HG02970 (cell line): ENCODE measurements around the gene HOXD8.

Experiments used
- ATAC-seq: cut with Tn5 transposase; IDR thresholded peaks from one replicate; pipeline ENCODE4 v1.9.1; 2021; ENCODE audit warnings: mild to moderate bottlenecking, moderate library complexity, moderate number of reproducible peaks; ENCODE audit not compliant: unreplicated experiment, low FRiP score

Gene HOXD8

GRCh38 chr2:176128982-176129796 is at the start of gene HOXD8:
Gene HOXD8, plus strand, starts transcription at chr2:176129705. Its CDS starts 662 bp downstream, at chr2:176130367.
- no peak for ATAC-seq

DNA sequence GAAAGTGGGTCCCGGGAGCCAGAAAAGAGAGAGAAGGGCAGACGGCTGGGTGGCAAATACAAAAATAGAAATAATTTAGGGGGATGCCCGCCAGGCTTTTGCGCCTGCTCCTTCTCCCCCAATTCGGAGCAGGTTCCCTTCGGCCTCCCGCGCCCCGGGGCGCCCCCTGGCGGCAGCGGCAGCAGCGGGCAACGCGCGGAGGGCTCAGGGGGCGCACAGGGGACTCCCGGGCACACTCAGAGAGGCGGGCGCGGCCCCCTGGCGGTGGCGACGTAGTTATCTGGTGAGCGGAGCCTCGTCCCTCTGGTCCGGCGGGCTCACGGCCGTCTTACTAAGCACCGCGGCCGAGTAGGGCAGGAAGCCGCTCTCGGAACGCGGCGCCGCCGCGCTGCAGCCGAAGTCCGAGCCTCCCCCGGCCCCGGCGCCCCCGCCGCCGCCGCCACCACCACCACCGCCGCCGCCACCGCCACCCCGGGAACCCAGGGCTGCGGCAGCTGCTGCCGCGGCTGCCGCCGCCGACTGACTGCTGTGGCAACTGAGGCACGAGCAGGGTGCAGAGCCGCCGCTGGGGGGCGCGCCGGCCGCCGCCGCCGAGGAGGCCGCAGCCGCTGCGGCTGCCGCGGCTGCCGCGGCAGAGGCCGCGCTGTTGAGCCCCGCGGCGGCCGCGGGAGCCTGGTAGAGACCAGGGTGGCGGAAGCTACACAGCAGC is 49.5 kb upstream of the HOXD8 start:
- no peak for ATAC-seq

- ATAC-seq, result no peak
These were observed 48.7 kb upstream of the HOXD8 start for GRCh38 chr2:176080540-176081375.

DNA sequence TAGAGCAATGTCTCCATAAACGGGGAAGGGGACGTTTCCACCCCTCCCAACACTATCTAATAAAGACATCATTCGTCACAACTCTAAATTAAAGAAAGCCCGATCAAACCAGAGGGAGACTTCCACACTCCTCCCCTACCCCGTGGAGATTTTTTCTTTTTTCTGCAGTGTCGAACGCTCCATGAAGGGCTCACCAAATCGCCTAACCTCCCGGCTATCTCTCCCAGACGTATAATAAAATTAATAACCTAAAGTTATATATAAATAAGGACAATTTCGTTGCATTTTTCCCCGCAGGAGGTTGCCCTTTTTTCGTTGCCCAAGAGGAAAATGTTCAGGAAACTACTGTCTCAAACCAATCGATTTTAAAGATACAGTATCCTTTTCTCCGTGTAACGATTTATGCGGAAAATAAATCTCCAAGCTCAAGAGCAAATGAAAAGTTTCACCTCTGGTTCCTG is 48.1 kb upstream of the HOXD8 start:
- no peak for ATAC-seq

GRCh38 chr2:176081837-176082524 is 47.5 kb upstream of the HOXD8 start:
- ATAC-seq, result no peak

- no peak for ATAC-seq
These were observed 47.0 kb upstream of the HOXD8 start for GRCh38 chr2:176082525-176082823.

GRCh38 chr2:176082824-176083751 is 46.4 kb upstream of the HOXD8 start:
- ATAC-seq, result no peak

DNA sequence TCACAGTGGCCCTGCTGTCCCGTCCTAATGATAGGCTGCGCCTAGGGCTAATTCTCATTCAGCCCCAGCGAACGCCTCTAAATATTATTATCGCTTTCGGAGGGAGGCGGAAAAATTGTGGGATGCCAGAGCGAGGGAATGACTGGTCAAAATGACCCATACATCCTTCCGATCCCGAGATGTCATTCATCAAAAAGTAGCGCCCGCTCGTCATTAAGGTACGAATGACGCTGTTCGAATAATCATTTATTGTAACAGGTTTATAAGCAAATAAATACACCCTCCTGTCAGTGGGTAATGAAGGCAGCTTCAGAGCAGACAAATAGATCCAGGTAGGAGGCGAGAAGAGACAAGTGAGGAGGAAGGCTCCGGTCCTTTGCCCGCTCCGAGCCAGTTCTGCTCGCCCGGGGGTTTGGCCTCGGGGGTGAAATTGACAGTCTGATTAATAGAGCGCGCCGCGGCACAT is 45.7 kb upstream of the HOXD8 start, which contains the start of gene EVX2:
Gene EVX2 (minus strand): TSS at position 167 of the 466 bp plus-strand sequence. CDS start 186 bp downstream, outside the sequence.
- ATAC-seq, result no peak

DNA sequence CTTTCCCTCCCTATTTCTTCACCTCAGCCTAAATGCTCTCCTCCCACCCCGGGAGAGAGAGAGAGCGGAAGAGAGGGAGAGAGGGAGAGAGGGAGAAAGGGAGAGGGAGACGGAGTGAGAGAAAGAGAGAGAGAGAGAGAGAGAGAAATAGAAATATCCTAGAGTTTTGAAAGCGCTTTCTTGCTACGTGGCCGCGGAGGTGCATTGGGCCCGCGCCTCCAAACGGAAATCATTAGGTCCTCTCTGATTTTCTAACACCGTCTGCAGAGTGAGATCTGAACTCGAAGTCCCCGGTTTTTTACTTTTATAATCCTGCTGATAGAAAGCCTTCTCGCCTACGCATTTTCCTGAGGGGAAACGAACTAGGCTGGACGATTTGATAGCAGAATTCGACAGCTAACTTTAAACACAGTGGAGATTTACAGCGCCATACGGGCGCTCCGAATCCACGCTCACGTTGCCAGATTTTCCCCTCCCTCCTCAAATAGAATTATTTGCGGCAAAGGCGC is 44.8 kb upstream of the HOXD8 start:
- no peak for ATAC-seq

- no peak for ATAC-seq
These were observed 44.3 kb upstream of the HOXD8 start for GRCh38 chr2:176085120-176085788.

GRCh38 chr2:176085861-176086771 is 43.4 kb upstream of the HOXD8 start:
- ATAC-seq, result no peak

DNA sequence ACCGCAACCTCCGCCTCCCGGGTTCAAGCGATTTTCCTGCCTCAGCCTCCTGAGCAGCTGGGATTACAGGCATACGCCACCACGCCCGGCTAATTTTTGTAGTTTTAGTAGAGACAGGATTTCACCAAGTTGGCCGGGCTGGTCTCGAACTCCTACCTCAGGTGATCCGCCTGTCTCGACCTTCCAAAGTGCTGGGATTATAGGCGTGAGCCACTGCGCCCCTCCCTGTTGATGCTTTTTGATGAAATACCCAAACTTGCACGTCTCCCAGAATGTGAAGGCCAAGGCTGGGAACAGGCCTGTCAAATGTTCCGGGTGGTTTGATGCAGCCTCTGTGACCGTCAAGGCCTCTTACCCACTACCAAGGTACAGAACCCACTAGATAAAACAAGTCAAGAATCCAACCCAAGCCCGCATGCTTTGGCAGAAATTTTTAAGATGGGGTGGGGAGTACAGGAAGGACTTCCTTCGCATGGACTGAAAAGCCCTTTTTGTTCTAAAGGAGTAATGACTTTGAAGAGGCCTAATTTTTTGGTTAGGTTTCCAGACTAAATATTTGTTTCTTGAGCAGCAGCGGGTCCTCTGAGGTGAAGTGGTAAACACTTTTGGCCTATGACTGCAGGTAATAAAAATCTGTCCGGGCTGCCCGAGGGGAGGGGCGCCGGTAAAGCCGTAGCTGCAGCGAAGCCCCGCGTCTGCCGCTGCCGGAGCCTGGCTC is 42.0 kb upstream of the HOXD8 start:
- no peak for ATAC-seq

DNA sequence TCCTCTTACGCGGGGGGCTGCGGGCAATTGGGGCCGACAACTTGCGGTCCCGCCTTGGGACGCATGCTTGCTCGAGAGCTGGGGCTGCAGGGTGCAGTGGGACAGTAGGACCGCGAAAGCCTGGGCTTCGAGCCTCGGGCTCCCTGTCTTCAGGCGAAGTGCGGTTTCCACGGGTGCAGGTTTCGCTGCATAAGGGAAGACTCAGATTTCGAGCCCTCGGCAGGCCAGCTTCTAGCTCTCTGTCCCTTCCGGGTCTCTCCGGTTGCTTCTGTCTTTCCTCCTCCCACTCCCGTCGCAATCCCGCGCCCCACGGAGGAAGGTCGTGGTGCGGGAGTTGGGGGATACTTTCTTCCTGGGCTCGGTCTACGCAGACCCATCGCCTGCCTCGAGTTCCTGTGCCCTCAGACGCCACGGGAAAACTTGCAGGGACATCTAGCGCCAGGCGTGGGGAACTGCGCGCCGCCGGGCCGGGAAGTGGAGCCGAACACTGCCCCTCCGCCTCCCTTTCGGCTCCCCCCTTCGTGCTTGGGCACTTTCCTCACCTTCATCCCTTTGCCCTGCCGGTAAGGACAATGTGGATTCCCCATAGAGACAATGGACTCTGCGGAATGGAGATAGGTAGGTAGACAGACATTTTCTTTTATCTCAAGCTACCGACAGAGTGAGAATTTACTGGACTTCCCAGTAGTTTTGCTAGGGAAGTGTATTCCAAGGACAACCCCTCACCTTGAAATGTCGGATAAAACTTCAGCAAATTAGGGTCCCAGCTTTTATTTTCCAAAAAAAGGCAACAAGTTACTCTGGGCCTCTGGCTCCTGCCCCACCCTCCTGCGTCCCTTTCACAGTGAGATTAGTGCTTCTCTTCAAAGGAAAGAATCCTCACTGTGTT is 41.2 kb upstream of the HOXD8 start:
- no peak for ATAC-seq

- no peak for ATAC-seq
These were observed 40.3 kb upstream of the HOXD8 start for GRCh38 chr2:176088937-176089842.
